Measurements from ENCODE around the gene ASPHD2.

The ASPHD2 gene

DNA sequence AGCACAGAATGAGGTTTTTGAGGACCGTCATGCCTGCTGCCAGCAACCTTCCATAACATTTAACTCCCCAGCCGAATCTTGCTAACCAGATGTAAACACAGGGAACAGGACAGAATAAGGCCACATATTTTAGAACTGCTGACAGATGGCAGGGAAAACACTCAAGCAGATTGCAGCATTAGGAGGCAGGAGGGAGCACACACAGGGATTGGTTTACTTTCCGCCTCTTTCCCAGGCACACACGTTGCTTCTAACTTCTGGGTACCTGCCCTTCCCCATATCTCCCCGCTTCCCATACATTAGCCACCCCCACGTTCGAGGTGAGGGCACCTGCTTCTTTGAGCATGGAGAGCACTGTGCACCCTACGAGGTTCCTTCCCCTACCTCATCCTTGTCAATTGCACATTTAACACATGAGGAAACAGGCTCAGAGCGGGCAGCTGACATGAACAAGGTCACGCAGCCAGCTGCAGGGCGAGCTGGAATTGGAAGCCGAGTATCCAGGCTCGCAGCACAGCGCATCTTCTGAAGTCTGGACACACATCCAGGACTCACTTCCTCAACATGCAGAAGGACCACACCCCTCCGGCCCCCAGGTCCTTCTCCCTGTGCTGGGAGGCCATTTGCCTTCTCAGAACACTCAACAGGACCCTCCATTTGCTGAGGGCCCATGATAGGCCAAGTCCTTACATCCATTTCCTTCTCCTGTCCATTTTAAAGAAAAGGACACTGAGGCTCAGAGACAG lies 18.7 kb downstream of the ASPHD2 start:
- no peak for DNase-seq

DNA sequence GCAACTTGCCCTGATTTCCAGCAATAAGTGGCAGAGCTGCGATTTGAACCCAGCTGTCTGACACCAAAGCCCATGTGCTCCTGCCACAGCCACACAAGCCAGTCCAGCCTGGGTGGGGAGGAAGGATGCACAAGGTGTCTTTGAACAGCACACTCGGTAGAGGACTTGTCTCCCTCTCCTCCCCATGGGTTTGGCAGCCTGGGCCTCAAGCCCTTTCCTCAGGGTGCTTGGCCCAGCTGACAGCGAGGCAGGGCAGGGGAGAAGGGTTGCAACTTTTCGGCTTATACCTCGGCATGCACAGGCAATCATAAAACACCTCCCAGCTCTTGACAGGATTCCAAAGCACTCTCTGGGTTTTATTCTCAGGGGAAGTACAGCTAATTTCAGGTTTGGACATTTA lies 19.3 kb downstream of the ASPHD2 start:
- DNase-seq, result no peak

DNA sequence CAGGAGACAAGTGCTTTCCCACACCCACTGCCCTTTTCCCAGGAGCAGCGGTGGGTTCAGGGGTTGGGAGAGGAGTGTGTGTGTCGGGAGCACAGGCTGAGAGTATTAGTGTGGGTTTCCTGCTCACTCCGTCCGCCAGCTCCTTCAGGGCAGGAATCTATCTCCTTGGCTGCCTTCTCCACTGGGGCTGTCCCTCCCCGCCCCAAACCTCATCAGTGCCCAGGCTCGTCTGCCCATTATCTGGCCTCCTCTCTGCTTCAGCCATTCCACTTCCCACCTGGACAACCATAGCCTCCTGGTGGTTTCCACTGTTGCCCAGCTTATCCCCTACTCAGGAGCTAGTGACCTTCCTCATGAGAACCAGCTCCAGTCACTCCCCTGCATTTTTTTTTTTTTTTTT lies 19.9 kb downstream of the ASPHD2 start:
- no peak for DNase-seq

DNA sequence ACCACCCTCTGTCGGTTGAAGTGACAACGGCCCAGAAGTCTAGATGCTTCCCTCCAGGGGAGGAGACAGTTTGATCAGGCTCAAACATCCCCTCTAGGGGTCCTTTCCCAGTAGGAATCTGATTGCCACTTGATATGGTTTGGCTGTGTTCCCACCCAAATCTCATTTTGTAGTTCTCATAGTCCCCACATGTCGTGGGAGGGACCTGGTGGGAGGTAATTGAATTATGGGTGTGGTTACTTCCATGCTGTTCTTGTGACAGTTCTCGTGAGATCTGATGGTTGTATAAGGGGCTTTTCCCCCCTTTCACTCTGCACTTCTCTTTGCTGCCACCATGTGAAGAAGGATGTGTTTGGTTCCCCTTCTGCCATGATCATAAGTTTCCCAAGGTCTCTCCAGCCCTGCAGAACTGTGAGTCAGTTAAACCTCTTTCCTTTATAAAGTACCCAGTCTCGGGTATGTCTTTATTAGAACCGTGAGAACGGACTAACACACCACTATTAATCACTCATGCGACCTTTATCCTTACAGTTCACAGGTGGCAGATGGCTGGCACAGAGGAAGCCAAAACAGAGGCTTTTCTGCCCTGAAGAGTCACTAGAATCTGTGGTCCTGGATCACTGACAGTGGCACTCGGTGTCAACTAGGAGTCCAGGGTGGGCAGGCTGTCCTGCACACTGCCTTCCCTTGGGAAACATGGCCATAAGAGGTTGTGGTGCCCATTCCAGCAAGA lies 21.6 kb downstream of the ASPHD2 start:
- DNase-seq, result no peak

DNA sequence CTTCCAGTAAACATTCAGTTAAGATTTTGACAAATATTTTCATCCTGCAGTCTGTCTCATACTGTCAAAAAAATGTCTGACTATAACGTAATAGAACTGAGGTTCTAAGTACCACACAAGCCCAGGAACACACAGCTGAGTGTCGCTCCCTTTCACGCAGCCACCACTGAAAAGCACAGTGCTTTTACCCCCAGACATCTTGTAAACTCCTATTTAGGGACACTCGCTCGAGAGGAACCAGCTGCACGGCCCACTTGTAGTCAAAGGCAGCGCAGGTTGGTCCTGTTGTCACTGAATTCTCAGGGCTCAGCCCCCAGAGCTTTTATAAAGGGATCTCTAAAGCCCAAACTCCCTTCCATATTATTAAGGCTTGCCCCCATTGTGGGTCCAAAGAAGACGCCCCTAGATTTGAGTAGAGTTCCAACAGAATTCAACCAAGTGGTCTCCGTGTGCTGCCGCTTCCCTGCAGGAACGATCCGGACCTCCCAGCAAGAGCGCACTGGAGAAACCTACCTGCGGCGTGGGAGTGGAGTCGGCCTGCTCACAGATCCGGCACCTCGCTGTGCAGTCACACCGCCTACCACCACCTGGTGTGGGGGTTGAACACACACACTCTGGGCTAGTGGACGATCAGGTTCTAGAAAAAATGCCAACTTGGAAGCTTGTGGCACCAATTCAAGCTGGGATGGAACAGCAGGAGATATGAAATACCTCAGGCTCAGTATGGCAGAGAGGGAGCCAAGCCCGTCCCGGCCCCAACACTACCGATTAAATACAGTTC lies 23.4 kb downstream of the ASPHD2 start:
- no peak for DNase-seq

DNA sequence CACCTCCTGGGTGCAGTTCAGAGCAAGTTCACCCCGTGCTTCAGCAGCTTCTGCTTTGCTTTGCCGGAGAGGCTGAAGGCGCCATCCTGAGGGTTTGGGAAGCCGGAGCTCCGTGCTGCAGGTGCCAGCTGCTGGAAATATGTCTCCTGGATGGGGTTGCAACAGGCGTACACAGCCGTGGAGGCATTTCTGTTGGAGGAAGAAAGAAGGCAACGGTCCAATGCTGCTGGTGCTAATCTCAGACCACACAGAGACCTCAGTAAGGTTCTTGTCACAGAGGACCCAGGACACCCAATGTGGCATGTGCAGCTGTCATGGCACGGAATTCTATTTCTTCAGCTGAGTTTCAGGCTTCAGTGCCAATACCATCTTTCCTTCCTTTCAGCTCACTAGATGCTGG lies 24.2 kb downstream of the ASPHD2 start:
- no peak for DNase-seq

DNA sequence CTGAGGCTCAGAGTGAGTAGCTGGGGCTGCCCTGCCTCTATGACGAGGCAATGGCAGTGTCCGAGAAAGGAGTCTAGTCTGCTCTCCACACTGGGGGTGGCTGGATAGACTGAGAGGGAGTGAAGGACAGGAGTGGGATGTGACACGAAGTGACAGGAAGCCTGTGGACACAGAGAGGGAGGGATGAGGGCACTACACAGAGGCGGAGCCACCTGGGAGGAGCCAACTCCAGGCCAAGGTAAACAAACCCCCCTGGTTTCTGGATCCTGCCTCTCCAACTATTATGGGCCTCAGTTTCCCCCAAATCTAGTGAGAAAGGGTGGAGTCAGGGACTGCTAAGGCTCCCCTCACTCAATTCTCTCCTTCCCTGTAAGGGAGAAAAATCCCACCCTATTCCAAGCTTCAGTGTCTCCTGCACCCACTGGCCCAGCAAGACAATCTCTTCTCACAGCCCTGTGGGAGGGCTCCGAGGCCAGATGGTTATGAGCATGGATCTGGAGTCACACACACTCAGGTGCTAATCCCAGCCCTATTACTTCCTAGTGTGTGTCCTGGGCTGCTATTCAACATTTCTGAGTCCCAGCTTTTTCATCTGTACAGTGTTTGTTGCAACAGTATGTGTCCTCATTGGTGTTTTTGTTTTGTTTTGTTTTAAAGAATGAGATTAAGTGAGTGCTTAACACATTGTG lies 24.9 kb downstream of the ASPHD2 start:
- DNase-seq, result no peak

DNA sequence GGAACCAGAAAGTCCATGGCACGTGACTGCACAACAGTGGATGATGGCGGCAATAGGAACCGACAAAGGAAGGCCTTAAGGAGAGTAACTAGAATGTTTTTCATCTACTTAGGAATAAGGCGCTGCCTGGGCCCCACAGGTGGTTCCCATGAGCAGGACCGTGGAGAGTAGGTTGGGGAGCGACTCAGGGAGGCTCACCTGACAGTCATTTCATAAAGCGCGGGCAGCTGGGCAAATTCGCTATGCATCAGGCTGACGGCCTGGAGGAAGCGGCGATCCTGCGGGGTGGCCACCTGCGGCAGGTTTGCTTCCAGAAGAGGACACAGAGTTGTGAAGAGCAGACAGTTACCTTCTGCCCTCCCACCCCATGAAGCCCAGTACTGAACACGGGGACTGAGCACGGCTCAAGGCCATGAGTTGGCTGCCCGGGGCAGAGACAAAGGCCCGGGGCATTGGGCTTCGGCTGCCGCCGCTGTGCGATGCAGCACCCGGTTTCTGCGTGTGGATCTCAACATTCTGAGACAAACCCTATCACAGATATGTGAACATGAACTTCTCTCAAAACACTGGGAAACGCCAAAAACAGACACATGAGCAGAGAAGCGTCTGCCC lies 28.7 kb downstream of the ASPHD2 start:
- DNase-seq, result no peak

DNA sequence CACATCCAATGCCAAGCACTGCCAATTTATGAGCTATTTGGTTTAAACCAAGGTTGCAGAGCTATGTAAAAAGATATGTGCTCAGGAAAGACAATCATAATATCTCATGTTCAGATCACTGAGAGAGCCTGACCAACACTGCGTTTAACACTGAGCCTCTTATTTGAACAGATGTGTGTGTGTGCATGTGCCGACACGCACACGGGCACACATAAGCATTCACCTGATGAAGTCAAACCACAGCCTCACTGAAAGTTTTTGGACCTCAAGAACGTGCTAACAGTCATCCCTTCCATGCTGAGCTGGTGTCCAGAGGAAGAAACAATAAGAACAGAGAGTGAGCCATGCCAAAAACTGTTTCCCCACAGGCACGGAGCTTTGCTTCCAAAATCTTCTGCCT lies 31.1 kb downstream of the ASPHD2 start:
- no peak for DNase-seq

DNA sequence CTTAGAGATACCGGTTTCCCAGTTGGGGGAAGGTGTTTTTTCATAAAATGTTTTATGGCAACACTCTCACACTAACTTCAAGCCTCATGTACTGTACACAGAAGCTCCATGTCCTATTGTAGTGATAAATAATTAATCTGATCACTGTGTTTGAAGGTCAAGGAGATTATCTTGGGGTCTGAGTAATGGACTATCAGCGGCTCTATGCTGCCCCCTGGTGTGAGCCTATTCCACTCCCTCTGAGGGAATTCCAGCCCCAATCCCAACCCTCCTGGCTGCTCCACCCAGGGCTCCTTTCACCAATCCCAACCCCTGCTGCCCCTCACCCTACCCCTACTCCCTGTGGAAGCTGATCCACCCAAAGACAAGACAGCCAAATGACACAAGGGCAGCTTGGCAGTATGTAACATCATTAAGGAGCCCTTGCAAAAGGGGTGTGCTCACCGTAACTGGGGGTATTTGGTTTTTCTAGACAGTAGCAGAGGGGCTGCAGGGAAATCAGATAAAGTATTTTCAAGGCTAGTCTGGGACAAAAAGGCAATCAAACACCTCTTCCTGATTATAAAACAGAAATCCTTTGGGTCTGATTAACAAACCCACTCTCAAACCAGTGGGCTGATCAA lies 32.2 kb downstream of the ASPHD2 start:
- DNase-seq, result peak in 1 of 2 donors; percentile 9

DNA sequence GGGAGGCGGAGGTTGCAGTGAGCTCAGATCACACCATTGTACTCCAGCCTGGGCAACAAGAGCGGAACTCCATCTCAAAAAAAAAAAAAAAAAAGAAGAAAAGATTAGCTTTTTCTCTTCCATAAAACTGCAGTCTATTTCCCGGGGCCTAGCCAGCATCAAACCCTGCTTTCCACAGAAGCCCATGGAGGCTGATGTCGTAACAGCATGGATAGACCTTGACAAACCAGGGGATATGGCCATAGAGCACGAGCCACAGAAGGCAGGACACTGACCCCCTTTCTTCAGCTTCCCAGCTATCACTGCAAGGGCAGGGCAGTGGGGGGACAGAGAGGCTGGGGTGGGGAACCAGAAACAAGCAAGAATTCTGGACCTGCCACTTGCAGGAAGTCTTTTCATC lies 33.0 kb downstream of the ASPHD2 start:
- DNase-seq, result no peak

DNA sequence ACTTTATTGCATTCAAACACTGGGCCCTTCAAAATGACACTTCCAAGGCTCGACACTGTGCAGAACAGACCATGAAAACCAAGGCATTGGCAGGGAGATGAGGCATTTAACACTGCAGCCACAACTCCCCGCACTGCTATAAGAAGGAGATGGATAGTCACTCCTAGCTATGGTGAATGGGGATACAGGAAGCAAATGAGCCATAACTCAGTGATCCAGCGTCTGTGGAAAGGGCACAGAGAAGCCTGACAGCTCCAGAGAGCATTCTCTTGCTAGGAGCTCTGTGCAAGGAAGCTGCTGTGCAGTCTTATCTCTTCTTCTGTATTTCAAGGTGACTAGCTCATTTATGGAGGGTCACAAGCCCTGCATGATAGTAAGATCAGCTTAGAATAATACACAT lies 33.6 kb downstream of the ASPHD2 start:
- no peak for DNase-seq

DNA sequence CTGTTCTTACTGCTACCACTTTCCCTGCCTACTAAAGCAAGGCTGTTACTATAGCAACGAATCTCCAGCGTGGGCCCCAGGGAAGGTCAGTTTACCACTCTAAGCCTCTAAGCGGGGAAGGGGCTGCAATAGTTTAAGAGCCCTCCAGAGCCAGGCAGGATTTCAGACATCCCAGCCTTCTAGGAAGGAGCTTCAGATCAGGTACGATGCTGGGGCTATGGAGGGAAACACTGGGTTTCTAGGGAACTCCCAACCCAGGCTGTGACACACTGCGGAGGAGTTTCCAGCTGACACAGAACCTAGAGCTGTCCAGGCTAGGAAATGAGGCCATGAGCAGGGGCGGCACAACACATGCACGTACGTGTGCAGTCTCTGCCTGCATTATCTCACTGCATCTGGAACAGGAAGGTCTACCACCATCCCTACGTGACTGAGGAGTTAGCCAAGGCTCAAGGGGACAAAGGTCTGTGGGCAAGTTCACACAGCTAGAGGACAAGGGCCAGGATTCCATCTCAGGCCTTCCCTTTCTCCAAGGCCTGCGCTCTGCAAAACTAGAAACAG lies 34.1 kb downstream of the ASPHD2 start:
- DNase-seq, result no peak

DNA sequence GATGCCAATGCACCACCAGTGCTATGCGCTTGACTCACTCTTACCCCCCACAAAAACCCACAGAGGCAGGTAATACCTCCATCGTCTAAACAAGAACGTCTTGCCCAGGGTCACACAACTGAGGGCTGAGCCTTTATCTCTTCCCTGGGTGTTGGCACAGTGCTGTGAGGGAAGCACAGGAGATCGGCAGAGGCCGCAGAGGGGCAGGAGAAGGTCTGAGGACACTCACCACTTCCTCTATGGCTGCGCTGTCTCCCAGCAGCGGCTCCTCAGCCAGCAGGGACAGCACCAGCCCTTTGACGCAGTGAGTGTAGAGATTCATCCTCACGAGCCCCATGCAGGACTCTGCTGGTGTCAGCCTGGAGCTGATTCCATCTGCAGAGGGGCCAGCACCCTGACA lies 34.6 kb downstream of the ASPHD2 start:
- no peak for DNase-seq

DNA sequence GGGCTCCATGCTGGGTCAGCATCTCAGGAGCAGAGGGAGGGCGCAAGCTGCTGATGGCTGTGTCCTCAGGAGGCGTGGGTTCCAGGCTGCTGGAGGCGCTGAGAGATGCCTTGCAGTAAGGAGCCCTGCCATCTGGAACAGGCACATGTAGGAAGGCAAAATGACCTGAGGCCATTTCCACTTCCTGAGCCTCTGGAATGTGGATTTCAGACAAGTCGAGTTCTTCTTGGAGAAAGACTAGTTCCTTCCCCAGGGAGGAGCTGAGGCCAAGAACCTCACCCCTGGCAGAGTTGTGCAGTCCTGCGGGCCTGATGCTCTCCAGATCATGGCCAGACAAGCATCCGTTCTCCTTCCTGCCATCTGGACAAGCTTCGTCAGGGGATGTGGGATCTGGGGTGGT lies 35.3 kb downstream of the ASPHD2 start:
- DNase-seq, result no peak

DNA sequence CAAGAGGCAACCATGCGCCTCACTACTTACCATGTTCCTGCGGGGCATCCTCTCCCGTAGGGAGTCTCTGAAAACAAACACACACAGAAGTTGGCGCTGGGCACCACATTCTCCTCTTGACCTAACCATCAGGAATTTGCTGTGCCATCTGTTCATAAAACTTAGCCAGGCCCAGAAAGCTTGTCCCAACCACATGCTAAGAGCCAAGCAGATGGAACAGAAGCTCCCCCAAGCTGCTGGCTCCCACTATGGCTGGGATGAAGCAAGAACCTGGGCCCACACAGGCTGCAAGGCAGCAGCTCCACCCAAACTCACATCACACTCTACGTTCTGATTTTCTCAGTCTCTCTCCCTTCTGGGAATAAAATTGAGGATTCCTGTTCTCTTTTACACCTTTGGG lies 37.1 kb downstream of the ASPHD2 start:
- DNase-seq, result no peak

DNA sequence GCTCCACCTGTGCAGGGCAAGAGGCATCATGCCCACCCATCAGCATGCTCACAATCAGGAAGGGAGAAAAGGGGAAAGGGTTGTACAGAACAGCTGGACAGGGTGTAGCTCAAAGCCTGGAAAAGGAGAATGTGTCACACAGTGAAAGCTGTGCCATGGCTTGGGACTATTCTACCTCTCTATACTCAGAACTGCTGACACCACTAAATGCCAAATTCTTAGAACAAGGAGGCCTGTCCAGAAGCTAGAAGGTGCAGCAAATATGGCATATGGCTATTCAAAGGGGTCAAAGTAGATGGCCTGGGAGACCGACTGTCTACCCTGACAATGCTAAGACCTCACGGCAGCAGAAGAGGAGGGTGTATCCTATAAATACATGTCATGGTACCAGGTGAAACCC lies 41.7 kb downstream of the ASPHD2 start:
- DNase-seq, result no peak

DNA sequence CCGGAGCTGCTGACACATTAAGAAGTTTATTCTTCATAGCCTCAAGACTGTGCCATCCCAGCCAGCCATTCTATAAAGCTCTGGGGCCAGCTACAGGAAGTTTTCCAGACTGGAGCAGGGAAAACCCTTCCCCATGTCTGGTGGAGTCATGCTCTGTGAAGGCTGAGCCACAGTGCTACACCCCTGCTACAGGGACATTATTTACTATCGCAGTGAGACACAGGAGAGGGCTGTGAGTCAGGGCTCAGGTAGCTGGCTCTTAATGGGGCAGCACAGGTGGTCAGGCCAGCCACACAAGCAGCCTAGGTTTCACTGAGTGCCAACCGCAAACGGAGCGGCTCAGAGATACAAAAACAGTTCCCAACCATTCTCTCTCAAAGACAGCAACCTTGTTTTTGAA lies 42.5 kb downstream of the ASPHD2 start:
- DNase-seq, result no peak

DNA sequence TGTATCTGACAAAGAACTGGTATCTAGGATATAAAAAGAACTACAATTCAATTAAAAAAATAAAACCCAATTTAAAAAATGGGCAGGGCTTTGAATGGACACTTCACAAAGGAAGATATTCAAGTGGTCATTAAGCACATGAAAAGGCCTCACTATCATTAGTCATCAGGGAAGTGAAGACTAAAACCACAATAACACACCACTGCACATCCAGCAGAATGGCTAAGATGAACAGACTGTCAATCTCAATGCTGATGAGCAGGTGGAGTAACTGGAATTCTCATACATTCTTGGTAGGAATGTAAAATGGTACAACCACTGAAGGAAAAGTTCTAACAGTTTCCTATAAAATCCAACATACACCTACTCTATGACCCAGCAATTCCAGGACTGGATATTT lies 45.6 kb downstream of the ASPHD2 start:
- DNase-seq, result no peak

DNA sequence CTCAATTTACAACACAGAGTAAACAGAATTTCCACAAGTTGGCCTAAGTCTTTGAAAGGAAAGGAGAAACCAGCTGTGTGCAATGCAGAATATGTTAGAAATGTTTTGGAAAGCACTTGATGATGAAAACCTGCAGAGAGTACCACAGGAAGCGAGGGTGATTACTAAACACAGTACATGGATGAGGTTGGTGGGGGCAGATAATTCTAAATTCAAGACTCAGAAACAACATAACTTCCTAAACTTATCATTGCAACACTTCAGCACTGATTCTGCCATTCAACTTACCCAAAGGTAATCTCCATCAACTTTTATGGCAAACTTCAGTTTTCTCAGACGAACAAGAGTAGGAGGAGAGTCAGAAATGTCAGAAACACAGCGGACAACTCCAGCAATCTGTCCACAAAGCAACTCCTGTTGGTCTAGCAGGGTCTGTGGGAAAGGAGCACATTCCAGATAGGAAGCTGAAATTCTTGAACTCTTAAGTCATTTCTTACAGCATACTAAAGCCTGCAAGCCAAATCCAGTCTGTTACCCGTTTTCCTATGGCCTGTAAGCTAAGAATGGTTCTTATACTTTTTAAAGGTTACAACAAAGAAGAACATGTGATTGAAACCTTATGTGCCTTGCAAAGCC lies 47.8 kb downstream of the ASPHD2 start:
- no peak for DNase-seq

DNA sequence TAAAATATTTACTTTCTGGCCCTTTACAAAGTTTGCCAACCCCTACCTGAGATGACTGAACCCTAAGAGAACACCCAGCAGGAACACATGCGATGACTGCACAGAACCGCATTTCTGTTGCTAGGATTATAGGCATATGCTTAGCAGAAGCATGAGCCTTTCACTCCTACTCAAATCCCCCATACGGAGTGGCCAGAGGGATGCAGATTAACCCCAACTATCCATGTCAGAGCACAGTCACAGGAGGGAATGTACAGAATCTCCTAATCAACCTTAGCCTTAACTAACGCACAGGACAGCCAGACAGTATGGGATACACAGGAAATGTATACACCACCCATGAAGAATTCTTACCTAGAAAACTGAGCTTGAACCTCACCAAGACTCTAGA lies 48.3 kb downstream of the ASPHD2 start:
- no peak for DNase-seq

Data from bone marrow (tissue), 2 donors.